ENCODE results near the gene KANSL1. TPM values are rescaled to one million over a fixed set of nuclear protein-coding genes. Genes with fewer than 3 reads are reported as not detected.

The KANSL1 gene
- total and polyA plus RNA-seq, 2 of the 4 experiments (the other 2 are of a cell fraction) = 19.1 to 49.6 TPM

DNA sequence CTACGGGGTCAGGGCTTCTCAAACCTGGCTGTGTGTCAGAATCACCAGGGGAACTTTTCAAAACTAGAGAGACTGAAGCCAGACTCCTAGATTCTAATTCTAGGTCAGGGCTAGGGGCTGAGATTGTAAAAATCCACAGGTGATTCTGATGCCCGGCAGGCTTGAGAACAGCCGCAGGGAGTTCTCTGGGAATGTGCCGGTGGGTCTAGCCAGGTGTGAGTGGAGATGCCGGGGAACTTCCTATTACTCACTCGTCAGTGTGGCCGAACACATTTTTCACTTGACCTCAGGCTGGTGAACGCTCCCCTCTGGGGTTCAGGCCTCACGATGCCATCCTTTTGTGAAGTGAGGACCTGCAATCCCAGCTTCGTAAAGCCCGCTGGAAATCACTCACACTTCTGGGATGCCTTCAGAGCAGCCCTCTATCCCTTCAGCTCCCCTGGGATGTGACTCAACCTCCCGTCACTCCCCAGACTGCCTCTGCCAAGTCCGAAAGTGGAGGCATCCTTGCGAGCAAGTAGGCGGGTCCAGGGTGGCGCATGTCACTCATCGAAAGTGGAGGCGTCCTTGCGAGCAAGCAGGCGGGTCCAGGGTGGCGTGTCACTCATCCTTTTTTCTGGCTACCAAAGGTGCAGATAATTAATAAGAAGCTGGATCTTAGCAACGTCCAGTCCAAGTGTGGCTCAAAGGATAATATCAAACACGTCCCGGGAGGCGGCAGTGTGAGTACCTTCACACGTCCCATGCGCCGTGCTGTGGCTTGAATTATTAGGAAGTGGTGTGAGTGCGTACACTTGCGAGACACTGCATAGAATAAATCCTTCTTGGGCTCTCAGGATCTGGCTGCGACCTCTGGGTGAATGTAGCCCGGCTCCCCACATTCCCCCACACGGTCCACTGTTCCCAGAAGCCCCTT is 183.3 kb downstream of the KANSL1 start:
- no peak overlapping the region for H3K4me3 ChIP-seq (ENCODE audit: insufficient read depth, low read depth, low read length)
- no peak overlapping the region for H3K9ac ChIP-seq (ENCODE audit: low read depth, low read length)
- peak; percentile 62 for DNase-seq

More for the DNA sequence above, 183.3 kb downstream of the KANSL1 start:
- ChIA-PET POLR2A (ENCODE audit: unreplicated experiment) (no interaction called here), CTCF (no interaction called here)
- no peak overlapping the region for H2BK5ac ChIP-seq (ENCODE audit: low read depth, low read length, poor library complexity, severe bottlenecking)
- in situ Hi-C loops (cut with MboI; ENCODE audit: low sequenced_read_pairs) (no loop called here), dilution Hi-C loops (cut with HindIII; ENCODE audit: low sequenced_read_pairs, unreplicated experiment) (no loop called here), intact Hi-C loops (cut with micrococcal nuclease) (loop anchor here (10.0 kb wide), 1 partner anchor 275 kb away; no protein-coding TSS in a partner anchor)
- H3K9me1 ChIP-seq (ENCODE audit: insufficient read depth, low read length) = peaks cover 3% of the 10 kb centered on the region
- peak overlapping the region; percentile 70 for H2AFZ ChIP-seq (replicated peaks; ENCODE audit: low read length, poor library complexity)
- H3K4ac ChIP-seq (ENCODE audit: low read depth, low read length) = no peak overlapping the region
- no peak overlapping the region for H2AK5ac ChIP-seq (ENCODE audit: low read depth, low read length)
- no peak overlapping the region for H3K27ac ChIP-seq (ENCODE audit: insufficient read depth, low read length)
- H3K4me1 ChIP-seq (ENCODE audit: control insufficient read depth, insufficient read depth, low read length) = peaks cover 7% of the 10 kb centered on the region
- no peak overlapping the region for H4K5ac ChIP-seq (ENCODE audit: low read depth, low read length)
- no peaks in the 10 kb centered on the region for H4K20me1 ChIP-seq (ENCODE audit: insufficient read depth, low read length)
- WGBS, 2 experiments (ENCODE audit: extremely low coverage in 2 of 2, insufficient read length in 1 of 2) = 73% methylated on average over 15 of the region's 33 CpGs; no CpG with 5 or more reads in 1 of the 2 experiments
- no peak overlapping the region for H4K8ac ChIP-seq (ENCODE audit: low read depth in 2 of 2, low read length in 2 of 2)
- no peaks in the 10 kb centered on the region for H3K36me3 ChIP-seq (ENCODE audit: control insufficient read depth, insufficient read depth, low read length)
- H2BK20ac ChIP-seq (ENCODE audit: low read depth, low read length) = no peak overlapping the region
- peaks cover 5% of the 10 kb centered on the region for H3K27me3 ChIP-seq (ENCODE audit: control insufficient read depth, insufficient read depth, low read length)
- no peak overlapping the region for H3K23ac ChIP-seq (ENCODE audit: low read depth, low read length)
- H4K91ac ChIP-seq (ENCODE audit: insufficient read depth, low read depth, low read length) = no peak overlapping the region
- no peak overlapping the region for H3K56ac ChIP-seq (ENCODE audit: extremely low read depth, insufficient read depth, low read length)
- H3K79me1 ChIP-seq (ENCODE audit: low read depth in 1 of 2, low read length in 2 of 2) = no peaks in the 10 kb centered on the region
- no peak for TF ChIP-seq CHD1 (IDR thresholded peaks at IDR 0.05; ENCODE audit: low read depth, low read length)
- TF ChIP-seq RFX5 (IDR thresholded peaks at IDR 0.05; ENCODE audit: low read depth, low read length) = no peak
- TF ChIP-seq RCOR1 (IDR thresholded peaks at IDR 0.05; ENCODE audit: insufficient replicate concordance, low read length) = no peak
- TF ChIP-seq, protein P1, sequence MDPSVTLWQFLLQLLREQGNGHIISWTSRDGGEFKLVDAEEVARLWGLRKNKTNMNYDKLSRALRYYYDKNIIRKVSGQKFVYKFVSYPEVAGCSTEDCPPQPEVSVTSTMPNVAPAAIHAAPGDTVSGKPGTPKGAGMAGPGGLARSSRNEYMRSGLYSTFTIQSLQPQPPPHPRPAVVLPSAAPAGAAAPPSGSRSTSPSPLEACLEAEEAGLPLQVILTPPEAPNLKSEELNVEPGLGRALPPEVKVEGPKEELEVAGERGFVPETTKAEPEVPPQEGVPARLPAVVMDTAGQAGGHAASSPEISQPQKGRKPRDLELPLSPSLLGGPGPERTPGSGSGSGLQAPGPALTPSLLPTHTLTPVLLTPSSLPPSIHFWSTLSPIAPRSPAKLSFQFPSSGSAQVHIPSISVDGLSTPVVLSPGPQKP (IDR thresholded peaks at IDR 0.05; ENCODE audit: borderline replicate concordance, low read depth, low read length) = no peak
- TF ChIP-seq, protein P2, sequence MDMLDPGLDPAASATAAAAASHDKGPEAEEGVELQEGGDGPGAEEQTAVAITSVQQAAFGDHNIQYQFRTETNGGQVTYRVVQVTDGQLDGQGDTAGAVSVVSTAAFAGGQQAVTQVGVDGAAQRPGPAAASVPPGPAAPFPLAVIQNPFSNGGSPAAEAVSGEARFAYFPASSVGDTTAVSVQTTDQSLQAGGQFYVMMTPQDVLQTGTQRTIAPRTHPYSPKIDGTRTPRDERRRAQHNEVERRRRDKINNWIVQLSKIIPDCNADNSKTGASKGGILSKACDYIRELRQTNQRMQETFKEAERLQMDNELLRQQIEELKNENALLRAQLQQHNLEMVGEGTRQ (IDR thresholded peaks at IDR 0.05; ENCODE audit: low read depth, low read length) = no peak
- TF ChIP-seq NFE2L2 (IDR thresholded peaks at IDR 0.05; ENCODE audit: low read depth, low read length) = no peak
- no peak for TF ChIP-seq CEBPB (IDR thresholded peaks at IDR 0.05; ENCODE audit: low read depth, low read length)
- no peak for TF ChIP-seq CTCF (conservative IDR thresholded peaks at IDR 0.05; ENCODE audit: low read depth, low read length)
- TF ChIP-seq RAD21 (IDR thresholded peaks at IDR 0.05; ENCODE audit: low read length) = no peak
- TF ChIP-seq SMC3 (IDR thresholded peaks at IDR 0.05; ENCODE audit: low read depth, low read length) = no peak
- TF ChIP-seq MAFK (IDR thresholded peaks at IDR 0.05; ENCODE audit: low read depth, low read length) = no peak
- no peak for TF ChIP-seq MAZ (IDR thresholded peaks at IDR 0.05; ENCODE audit: borderline replicate concordance, low read depth, low read length)
- no peak overlapping the region for H2BK15ac ChIP-seq (ENCODE audit: low read depth, low read length)
- H3K14ac ChIP-seq (replicated peaks; ENCODE audit: low read depth, low read length) = no peak overlapping the region
- H3K9me3 ChIP-seq (ENCODE audit: control insufficient read depth, insufficient read depth, low read length) = no peaks in the 10 kb centered on the region
- ATAC-seq (ENCODE audit: low read depth) = peak; percentile 40; the same call in 1 of the 2 replicates
- no TSS peak for BruUV-seq (replicated peaks)
- no peak overlapping the region for H3K4me2 ChIP-seq (ENCODE audit: low read depth, low read length)
- H3K18ac ChIP-seq (ENCODE audit: low read depth, low read length) = no peak overlapping the region
- peak overlapping the region; percentile 50 for H2AK9ac ChIP-seq (replicated peaks; ENCODE audit: low read depth, low read length, poor library complexity)
- H2BK120ac ChIP-seq (ENCODE audit: low read depth, low read length) = no peak overlapping the region

Data from IMR-90 (cell line).